ENCODE results near the gene MAML3.

Gene MAML3

GRCh38 chr4:139726615-139727014 lies 427.4 kb downstream of the MAML3 start:
- Mint-ChIP-seq H3K4me3 (no peak overlapping the region), H3K27ac (no peak overlapping the region), H3K27me3 (no peaks in the 10 kb centered on the region), H3K36me3 (ENCODE audit: low read depth) (peaks cover 54% of the 10 kb centered on the region), H3K9me3 (no peaks in the 10 kb centered on the region), H3K4me1 (ENCODE audit: low read depth) (no peaks in the 10 kb centered on the region)
- intact Hi-C loops (cut with micrococcal nuclease) = no loop called here

GRCh38 chr4:139725236-139725635 lies 428.7 kb downstream of the MAML3 start:
- H3K27ac Mint-ChIP-seq = no peak overlapping the region
- no peak overlapping the region for H3K4me3 Mint-ChIP-seq
- intact Hi-C loops (cut with micrococcal nuclease) = no loop called here
- H3K27me3 Mint-ChIP-seq = no peaks in the 10 kb centered on the region
- H3K9me3 Mint-ChIP-seq = no peaks in the 10 kb centered on the region
- H3K4me1 Mint-ChIP-seq (ENCODE audit: low read depth) = no peaks in the 10 kb centered on the region
- peaks cover 47% of the 10 kb centered on the region for H3K36me3 Mint-ChIP-seq (ENCODE audit: low read depth)

DNA sequence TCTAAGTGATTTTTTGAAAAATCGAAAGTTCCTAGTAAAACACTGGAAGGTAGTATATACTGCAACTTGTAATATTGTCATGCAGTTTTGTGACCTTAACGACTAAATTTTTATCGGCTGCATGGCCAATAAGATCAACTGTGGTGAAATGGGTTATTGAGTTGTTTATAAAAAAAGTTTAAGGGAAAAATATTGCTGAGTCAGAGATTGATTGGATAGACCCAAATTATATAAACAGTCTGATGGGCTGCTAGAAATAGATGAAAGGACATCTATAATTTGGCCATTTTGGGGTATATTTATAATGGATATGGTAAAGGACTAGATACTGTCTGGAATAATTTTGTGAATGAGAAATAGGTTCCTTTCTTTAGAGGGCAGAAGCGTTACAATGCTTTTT lies 432.2 kb downstream of the MAML3 start:
- H3K9me3 Mint-ChIP-seq = no peaks in the 10 kb centered on the region
- no peak overlapping the region for H3K4me3 Mint-ChIP-seq
- H3K27ac Mint-ChIP-seq = no peak overlapping the region
- H3K36me3 Mint-ChIP-seq (ENCODE audit: low read depth) = peaks cover 61% of the 10 kb centered on the region
- intact Hi-C loops (cut with micrococcal nuclease) = no loop called here
- H3K27me3 Mint-ChIP-seq = no peaks in the 10 kb centered on the region
- H3K4me1 Mint-ChIP-seq (ENCODE audit: low read depth) = no peaks in the 10 kb centered on the region

DNA sequence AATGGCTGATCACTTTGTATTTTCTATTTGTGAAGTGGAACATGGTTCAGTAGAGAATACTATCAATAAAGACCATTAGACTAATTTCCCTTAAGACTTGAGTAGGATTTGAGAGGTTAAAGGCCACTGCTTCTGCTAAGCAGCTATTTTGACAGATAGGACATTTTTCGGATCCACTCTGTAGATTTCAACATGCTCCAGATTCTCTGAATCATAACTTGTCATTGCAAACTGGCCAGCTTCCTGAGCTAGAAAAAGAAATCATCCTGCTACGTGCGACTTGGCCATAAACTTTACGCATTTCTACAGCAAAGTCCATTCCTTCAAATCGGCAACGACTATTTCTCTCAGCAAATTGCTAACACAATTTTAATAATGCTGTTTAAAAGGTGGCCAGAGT lies 433.2 kb downstream of the MAML3 start:
- Mint-ChIP-seq H3K9me3 (no peaks in the 10 kb centered on the region), H3K4me1 (ENCODE audit: low read depth) (no peaks in the 10 kb centered on the region), H3K27me3 (no peaks in the 10 kb centered on the region), H3K27ac (no peak overlapping the region), H3K36me3 (ENCODE audit: low read depth) (peaks cover 61% of the 10 kb centered on the region), H3K4me3 (no peak overlapping the region)
- intact Hi-C loops (cut with micrococcal nuclease) = no loop called here

DNA sequence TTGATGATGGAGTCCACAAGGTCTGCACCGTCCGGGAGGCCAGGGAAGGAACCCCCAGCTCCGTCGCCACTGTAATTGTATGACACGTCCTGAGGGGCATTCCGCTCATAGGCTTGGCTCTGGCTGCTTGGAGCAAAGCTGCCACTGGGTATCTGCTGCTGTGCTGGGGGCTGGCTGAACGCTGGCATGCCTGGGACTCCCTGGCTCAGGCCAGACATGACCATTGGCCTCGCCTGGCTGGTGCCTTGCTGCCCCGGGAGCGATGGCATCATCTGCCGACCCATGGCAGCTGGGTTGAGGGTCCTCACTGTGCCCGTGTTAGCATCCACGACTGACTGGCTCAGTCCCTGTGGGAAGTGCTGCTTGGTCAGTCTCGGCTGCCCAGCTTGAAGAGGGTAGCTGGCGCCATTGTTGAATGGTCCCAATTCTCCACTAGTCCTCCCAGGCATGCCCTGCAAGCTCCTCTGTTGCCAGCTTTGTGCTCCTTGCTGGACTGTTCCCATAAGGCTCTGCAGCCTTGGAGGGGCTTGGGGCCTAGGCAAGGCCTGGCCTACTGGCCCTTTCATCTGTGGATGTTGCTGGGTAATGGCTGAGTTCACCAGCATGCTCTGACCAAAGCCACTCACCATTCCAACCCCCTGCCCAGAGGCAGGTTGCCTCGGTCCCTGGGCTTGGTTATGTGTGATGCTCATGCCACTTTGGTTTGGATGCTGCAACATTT lies 434.4 kb downstream of the MAML3 start:
- intact Hi-C loops (cut with micrococcal nuclease) = no loop called here

GRCh38 chr4:139718833-139719232 lies 435.2 kb downstream of the MAML3 start:
- H3K9me3 Mint-ChIP-seq = no peaks in the 10 kb centered on the region
- H3K4me1 Mint-ChIP-seq (ENCODE audit: low read depth) = no peaks in the 10 kb centered on the region
- no peak overlapping the region for H3K27ac Mint-ChIP-seq
- H3K36me3 Mint-ChIP-seq (ENCODE audit: low read depth) = peaks cover 60% of the 10 kb centered on the region
- H3K27me3 Mint-ChIP-seq = no peaks in the 10 kb centered on the region
- intact Hi-C loops (cut with micrococcal nuclease) = no loop called here
- H3K4me3 Mint-ChIP-seq = no peak overlapping the region

More for the DNA sequence above, 434.4 kb downstream of the MAML3 start:
- Mint-ChIP-seq H3K27ac (no peak overlapping the region), H3K4me1 (ENCODE audit: low read depth) (no peaks in the 10 kb centered on the region), H3K9me3 (no peaks in the 10 kb centered on the region), H3K36me3 (ENCODE audit: low read depth) (peaks cover 60% of the 10 kb centered on the region), H3K27me3 (no peaks in the 10 kb centered on the region), H3K4me3 (no peak overlapping the region)

- Mint-ChIP-seq H3K27ac (no peak overlapping the region), H3K4me3 (no peak overlapping the region), H3K36me3 (ENCODE audit: low read depth) (peaks cover 57% of the 10 kb centered on the region), H3K9me3 (no peaks in the 10 kb centered on the region), H3K27me3 (no peaks in the 10 kb centered on the region), H3K4me1 (ENCODE audit: low read depth) (no peaks in the 10 kb centered on the region)
- intact Hi-C loops (cut with micrococcal nuclease) = no loop called here
Observed at GRCh38 chr4:139718358-139718757, 435.6 kb downstream of the MAML3 start.

GRCh38 chr4:139715746-139716391 lies 438.1 kb downstream of the MAML3 start:
- H3K4me1 Mint-ChIP-seq (ENCODE audit: low read depth) = no peaks in the 10 kb centered on the region
- H3K36me3 Mint-ChIP-seq (ENCODE audit: low read depth) = peaks cover 57% of the 10 kb centered on the region
- intact Hi-C loops (cut with micrococcal nuclease) = no loop called here
- H3K4me3 Mint-ChIP-seq = no peak overlapping the region
- H3K27me3 Mint-ChIP-seq = no peaks in the 10 kb centered on the region
- no peaks in the 10 kb centered on the region for H3K9me3 Mint-ChIP-seq
- no peak overlapping the region for H3K27ac Mint-ChIP-seq

- H3K36me3 Mint-ChIP-seq (ENCODE audit: low read depth) = peaks cover 64% of the 10 kb centered on the region
- H3K27me3 Mint-ChIP-seq = no peaks in the 10 kb centered on the region
Observed at GRCh38 chr4:139712882-139713281, 441.1 kb downstream of the MAML3 start.

GRCh38 chr4:139711461-139711860 lies 442.5 kb downstream of the MAML3 start:
- H3K27ac Mint-ChIP-seq = no peak overlapping the region
- peaks cover 58% of the 10 kb centered on the region for H3K36me3 Mint-ChIP-seq (ENCODE audit: low read depth)
- H3K9me3 Mint-ChIP-seq = no peaks in the 10 kb centered on the region
- intact Hi-C loops (cut with micrococcal nuclease) = no loop called here
- no peak overlapping the region for H3K4me3 Mint-ChIP-seq
- H3K27me3 Mint-ChIP-seq = no peaks in the 10 kb centered on the region
- H3K4me1 Mint-ChIP-seq (ENCODE audit: low read depth) = no peaks in the 10 kb centered on the region

More at GRCh38 chr4:139712882-139713281, 441.1 kb downstream of the MAML3 start:
- no peaks in the 10 kb centered on the region for H3K9me3 Mint-ChIP-seq
- intact Hi-C loops (cut with micrococcal nuclease) = no loop called here
- H3K27ac Mint-ChIP-seq = no peak overlapping the region
- no peaks in the 10 kb centered on the region for H3K4me1 Mint-ChIP-seq (ENCODE audit: low read depth)
- no peak overlapping the region for H3K4me3 Mint-ChIP-seq

DNA sequence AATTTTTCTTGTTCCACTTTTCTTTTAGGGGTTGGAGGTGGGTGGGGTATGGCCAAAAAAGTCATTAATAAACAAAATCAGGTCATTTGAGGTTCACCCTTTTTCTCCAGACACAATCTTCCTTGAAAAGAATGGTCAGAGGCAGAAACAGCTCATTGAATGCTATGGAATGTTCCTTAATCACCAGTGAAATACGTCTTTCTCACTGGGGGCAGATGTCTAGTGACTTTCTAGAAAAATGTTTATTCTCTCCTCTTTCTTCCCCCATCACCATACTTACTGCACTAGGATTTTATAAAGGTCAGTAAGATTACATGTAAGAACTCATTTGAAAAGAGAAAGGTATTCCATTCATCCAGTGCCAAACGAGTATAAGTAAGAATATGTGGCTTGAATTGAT lies 443.9 kb downstream of the MAML3 start:
- Mint-ChIP-seq H3K4me3 (no peak overlapping the region), H3K27me3 (no peaks in the 10 kb centered on the region), H3K36me3 (ENCODE audit: low read depth) (peaks cover 63% of the 10 kb centered on the region), H3K27ac (no peak overlapping the region), H3K4me1 (ENCODE audit: low read depth) (no peaks in the 10 kb centered on the region), H3K9me3 (no peaks in the 10 kb centered on the region)
- intact Hi-C loops (cut with micrococcal nuclease) = no loop called here

GRCh38 chr4:139709660-139710059 lies 444.3 kb downstream of the MAML3 start:
- H3K4me1 Mint-ChIP-seq (ENCODE audit: low read depth) = no peaks in the 10 kb centered on the region
- intact Hi-C loops (cut with micrococcal nuclease) = no loop called here
- no peak overlapping the region for H3K27ac Mint-ChIP-seq
- peaks cover under 1% of the 10 kb centered on the region for H3K9me3 Mint-ChIP-seq
- peaks cover 63% of the 10 kb centered on the region for H3K36me3 Mint-ChIP-seq (ENCODE audit: low read depth)
- no peak overlapping the region for H3K4me3 Mint-ChIP-seq
- no peaks in the 10 kb centered on the region for H3K27me3 Mint-ChIP-seq

GRCh38 chr4:139704915-139705485 lies 449.0 kb downstream of the MAML3 start:
- Mint-ChIP-seq H3K9me3 (peaks cover 8% of the 10 kb centered on the region), H3K27me3 (no peaks in the 10 kb centered on the region), H3K36me3 (ENCODE audit: low read depth) (peaks cover 81% of the 10 kb centered on the region), H3K4me3 (no peak overlapping the region), H3K27ac (no peak overlapping the region), H3K4me1 (ENCODE audit: low read depth) (no peaks in the 10 kb centered on the region)
- intact Hi-C loops (cut with micrococcal nuclease) = no loop called here

GRCh38 chr4:139700568-139700967 lies 453.4 kb downstream of the MAML3 start:
- no peak overlapping the region for H3K27ac Mint-ChIP-seq
- peaks cover 79% of the 10 kb centered on the region for H3K36me3 Mint-ChIP-seq (ENCODE audit: low read depth)
- H3K9me3 Mint-ChIP-seq = peaks cover 25% of the 10 kb centered on the region
- no peaks in the 10 kb centered on the region for H3K4me1 Mint-ChIP-seq (ENCODE audit: low read depth)
- H3K4me3 Mint-ChIP-seq = no peak overlapping the region
- no peaks in the 10 kb centered on the region for H3K27me3 Mint-ChIP-seq
- intact Hi-C loops (cut with micrococcal nuclease) = no loop called here
